ENCODE measurements around the gene DYNC1H1.
"Not testable (repeated sequence)": the region's sequence is repeated elsewhere in the genome, so short reads cannot be mapped to it uniquely, and the experiment has no call there.

Gene DYNC1H1

GRCh38 chr14:102074415-102074964, 110.1 kb downstream of the DYNC1H1 start:
- peak; percentile 66 for DNase-seq

GRCh38 chr14:102075155-102075554, 110.8 kb downstream of the DYNC1H1 start:
- DNase-seq = no peak

GRCh38 chr14:102077382-102077709, 113.0 kb downstream of the DYNC1H1 start:
- no peak for DNase-seq

GRCh38 chr14:102078361-102078791, 114.0 kb downstream of the DYNC1H1 start:
- DNase-seq = not testable (repeated sequence)

- no peak for DNase-seq
Measured at GRCh38 chr14:102078831-102079699, 114.7 kb downstream of the DYNC1H1 start.

GRCh38 chr14:102079700-102079979, 115.3 kb downstream of the DYNC1H1 start:
- DNase-seq = no peak

GRCh38 chr14:102080183-102081080, 116.1 kb downstream of the DYNC1H1 start:
- DNase-seq = no peak

GRCh38 chr14:102081231-102082080, 117.1 kb downstream of the DYNC1H1 start:
- no peak for DNase-seq

GRCh38 chr14:102084522-102084921, 120.1 kb downstream of the DYNC1H1 start:
- DNase-seq = not testable (repeated sequence)

GRCh38 chr14:102084931-102085330, 120.6 kb downstream of the DYNC1H1 start:
- no peak for DNase-seq

GRCh38 chr14:102085488-102085887, 121.1 kb downstream of the DYNC1H1 start:
- DNase-seq = no peak

- DNase-seq = no peak
Measured at GRCh38 chr14:102085948-102086708, 121.8 kb downstream of the DYNC1H1 start.

- no peak for DNase-seq
Measured at GRCh38 chr14:102086709-102086971, 122.3 kb downstream of the DYNC1H1 start.

GRCh38 chr14:102086972-102087761, 122.8 kb downstream of the DYNC1H1 start, which contains the start of gene HSP90AA1:
Gene HSP90AA1, minus strand, starts transcription at chr14:102087044. Its CDS starts 666 bp downstream, at chr14:102086378.
- DNase-seq = peak; percentile 71

GRCh38 chr14:102087762-102088011, 123.3 kb downstream of the DYNC1H1 start:
- no peak for DNase-seq

GRCh38 chr14:102088012-102088792, 123.8 kb downstream of the DYNC1H1 start:
- DNase-seq = no peak

GRCh38 chr14:102089621-102090343, 125.4 kb downstream of the DYNC1H1 start:
- DNase-seq = no peak

- DNase-seq = no peak
Measured at GRCh38 chr14:102090713-102091112, 126.3 kb downstream of the DYNC1H1 start.

GRCh38 chr14:102092806-102093205, 128.4 kb downstream of the DYNC1H1 start:
- DNase-seq = no peak

GRCh38 chr14:102094101-102094500, 129.7 kb downstream of the DYNC1H1 start:
- DNase-seq = no peak
